Cardiac septum (tissue), 1 donor: ENCODE data around the gene ZC3H12C. TPM values are rescaled to one million over a fixed set of nuclear protein-coding genes. Genes with fewer than 3 reads are reported as not detected.

Source experiments
- DNase-seq: peaks from one replicate; pipeline ENCODE4 v3.0.0-alpha.2; 2020; ENCODE audit warnings: low spot score
- intact Hi-C: fragments of 100-400 bp; cut with DNase I; formaldehyde crosslinking; loops from one replicate; pipeline ENCODE4 v1.14.0; 2022
- total RNA-seq: library from RNA; stranded (reverse); fragmentation: NEBNext Ultra II Directional; extraction: Animal tissue kit (Norgen Biotek cat#: 25700); gene quantifications from one replicate; pipeline ENCODE4 v1.2.1, GENCODE V29; 2021
- donor health status: DM: no; HTN: no; CAD: no.

The ZC3H12C gene
- total RNA-seq, 1 donor from 2014 or later = 20.0 TPM

DNA sequence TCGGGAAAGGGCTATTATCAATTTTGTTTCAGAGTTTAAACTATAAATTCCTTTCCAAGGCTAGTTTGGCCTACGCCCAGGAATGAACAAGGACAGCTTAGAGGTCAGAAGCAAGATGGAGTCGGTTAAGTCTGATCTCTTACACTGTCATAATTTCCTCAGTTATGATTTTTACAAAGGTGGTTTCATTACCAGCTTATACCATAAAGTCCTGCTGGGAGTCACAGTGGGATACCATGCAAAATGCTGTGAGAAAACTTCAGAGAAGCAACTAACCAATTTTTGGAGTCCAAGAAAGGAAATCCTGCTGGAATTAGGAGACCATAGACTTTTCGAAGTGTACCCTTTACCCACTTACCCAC is 17.4 kb upstream of the ZC3H12C start:
- DNase-seq = no peak
- intact Hi-C loops = no loop called here

GRCh38 chr11:110076371-110076965 is 16.7 kb upstream of the ZC3H12C start:
- no peak for DNase-seq
- intact Hi-C loops = no loop called here

DNA sequence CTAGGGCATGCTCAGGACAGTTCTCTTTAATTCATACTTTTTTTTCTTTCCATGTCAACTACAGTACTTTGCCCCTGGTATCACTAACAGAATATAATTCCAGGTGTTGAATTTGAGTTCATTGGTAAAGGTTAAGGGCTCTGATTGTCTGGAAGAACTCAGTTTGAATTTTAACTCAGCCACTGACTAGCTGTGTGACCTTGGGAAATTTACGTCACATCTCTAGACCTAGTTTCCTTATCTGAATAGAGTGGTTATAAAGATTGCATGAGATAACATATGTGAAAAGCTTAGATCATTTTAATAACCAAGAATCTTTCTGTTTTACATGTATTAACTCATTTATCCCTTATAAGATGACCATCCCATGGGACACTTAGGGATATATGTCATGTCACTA is 15.8 kb upstream of the ZC3H12C start:
- intact Hi-C loops = no loop called here
- no peak for DNase-seq

- DNase-seq = no peak
- intact Hi-C loops = no loop called here
Observed at GRCh38 chr11:110077831-110078325, 15.3 kb upstream of the ZC3H12C start.

- intact Hi-C loops = no loop called here
- no peak for DNase-seq
Observed at GRCh38 chr11:110078923-110079544, 14.2 kb upstream of the ZC3H12C start.

GRCh38 chr11:110079726-110080125 is 13.5 kb upstream of the ZC3H12C start:
- no peak for DNase-seq
- intact Hi-C loops = no loop called here

DNA sequence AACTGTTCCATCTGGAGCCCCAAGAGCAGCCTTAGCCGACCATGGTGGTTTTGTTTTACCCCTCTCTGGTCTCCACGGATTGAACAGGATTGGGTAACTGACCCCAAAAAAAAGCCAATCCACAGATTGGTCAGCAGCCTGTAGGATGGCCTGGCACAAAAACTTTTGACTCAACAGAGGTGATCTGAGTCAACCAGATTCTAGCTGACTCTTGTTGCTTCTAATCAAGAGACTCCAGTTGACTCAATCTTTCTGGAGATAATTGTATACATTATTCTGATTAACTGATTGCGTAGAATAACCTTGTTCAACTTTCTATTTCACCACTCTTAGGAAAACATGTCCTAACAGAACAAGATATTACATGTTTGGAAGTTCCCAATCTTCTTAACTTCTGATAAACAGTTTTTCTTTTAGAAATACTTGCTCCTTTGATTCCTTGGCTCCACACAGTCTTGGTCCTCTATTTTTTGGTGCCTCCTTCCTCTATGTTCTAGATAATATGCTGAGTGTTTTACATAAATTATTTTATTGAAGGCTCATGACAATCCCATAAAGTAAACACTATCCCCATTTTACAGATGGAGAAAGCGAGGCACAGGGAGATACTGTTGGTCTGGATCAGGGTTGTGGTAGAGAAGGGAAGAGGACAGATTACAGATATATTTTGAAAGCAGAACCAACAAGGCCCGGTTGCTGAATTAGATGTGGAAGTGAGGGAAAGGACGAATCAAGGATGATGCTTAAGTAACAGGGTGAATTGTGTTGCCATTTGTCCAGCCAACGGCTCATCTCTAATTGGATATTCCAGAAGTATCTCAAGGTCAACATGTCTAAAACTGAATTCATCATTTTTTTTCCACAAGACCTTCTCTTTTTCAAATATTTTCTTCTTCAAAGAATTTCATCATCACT is 11.5 kb upstream of the ZC3H12C start:
- no peak for DNase-seq
- intact Hi-C loops = no loop called here

- no peak for DNase-seq
- intact Hi-C loops = no loop called here
Observed at GRCh38 chr11:110082899-110083298, 10.3 kb upstream of the ZC3H12C start.

DNA sequence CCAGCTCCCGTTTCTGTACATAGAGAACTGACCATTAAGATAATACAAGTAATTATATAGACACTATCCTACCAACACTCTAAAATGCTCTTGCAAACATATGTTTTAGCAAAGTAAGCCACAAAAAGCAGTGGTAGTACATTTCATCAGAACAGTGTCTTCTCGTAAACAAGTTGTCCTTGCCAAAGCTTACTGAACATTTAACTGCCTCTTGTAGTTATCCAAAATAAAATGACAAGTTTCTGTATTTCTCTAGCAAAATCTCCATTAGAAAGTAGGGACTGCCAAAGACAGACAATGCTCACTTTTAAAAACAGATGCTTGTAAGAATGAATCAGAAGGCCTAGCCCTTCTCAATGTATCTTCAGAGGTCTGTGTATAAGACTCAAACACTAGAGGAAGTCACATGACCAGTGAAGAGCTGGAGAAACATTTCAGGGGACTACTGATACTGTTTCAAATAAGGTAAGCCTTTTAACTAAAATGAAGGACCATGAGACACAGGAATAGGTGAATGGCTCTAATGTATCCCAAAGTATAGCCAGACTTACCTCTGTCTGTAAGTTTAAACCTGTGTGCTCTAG is 7.8 kb upstream of the ZC3H12C start:
- no peak for DNase-seq
- intact Hi-C loops = no loop called here

GRCh38 chr11:110086892-110087309 is 6.3 kb upstream of the ZC3H12C start:
- no peak for DNase-seq
- intact Hi-C loops = no loop called here

GRCh38 chr11:110087812-110088534 is 5.2 kb upstream of the ZC3H12C start:
- DNase-seq = no peak
- intact Hi-C loops = no loop called here

- intact Hi-C loops = no loop called here
- no peak for DNase-seq
Observed at GRCh38 chr11:110088535-110089344, 4.5 kb upstream of the ZC3H12C start.

DNA sequence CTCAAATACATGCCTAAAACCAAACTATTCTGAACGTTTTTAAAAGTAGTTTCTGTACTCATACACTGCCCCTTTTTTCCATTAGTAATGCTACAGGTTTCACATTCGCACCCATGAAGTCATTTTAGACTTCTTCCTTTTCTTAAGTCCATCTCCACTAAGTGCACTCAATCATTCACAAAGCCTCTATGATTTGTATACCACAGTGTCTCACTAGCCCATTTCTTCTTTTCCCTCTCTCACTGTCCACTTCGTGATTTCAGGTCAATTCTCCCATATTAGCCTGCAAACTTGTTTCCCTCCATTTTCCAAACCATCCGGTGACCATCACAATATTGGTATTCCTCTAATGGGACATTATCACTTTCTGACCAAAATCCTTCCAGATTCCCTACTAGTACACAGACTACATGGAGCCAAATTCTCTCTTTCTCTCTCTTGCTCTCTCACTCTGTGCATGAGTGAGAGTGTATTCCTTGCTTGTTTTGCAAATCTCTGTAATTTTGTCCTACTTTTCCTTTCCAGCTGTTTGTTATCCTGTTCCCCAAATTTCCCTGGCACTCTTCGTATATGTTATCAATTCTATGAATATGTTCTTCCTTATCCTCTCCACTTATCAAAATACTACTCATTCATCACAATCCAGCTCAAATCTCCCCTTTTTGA is 3.4 kb upstream of the ZC3H12C start:
- DNase-seq = no peak
- intact Hi-C loops = loop anchor here (5.0 to 10.0 kb wide), 2 partner anchors 142 to 335 kb away; partner anchors contain the start of gene FDX1

DNA sequence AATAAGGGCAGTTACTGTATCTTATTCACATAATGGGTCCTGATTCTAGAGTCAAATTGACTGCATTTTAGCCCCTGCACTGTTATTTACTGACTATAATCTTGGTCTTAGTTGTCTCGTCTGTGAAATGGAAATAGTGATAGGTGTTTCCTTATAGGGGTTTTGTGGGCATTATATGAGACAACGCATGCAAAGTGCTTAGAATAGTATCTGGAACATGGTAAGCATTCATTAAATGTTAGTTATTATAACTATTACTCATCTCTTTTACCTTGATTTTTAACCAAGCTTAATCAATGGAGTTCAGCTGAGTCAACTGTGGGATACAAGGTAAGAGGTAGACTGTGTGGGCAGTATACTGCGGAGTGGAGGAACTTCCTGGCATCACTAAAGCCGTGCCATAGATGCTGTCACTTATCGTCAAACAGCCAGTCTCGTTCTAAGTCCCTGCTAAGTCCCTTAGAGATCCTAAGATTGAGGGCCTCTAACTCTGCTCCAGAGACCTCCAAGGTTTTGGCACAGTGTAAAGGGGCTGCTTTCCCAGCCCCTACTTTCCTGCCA is 2.6 kb upstream of the ZC3H12C start:
- intact Hi-C loops = loop anchor here (5.0 to 10.0 kb wide), 2 partner anchors 143 to 334 kb away; partner anchors contain the start of gene FDX1
- DNase-seq = no peak

DNA sequence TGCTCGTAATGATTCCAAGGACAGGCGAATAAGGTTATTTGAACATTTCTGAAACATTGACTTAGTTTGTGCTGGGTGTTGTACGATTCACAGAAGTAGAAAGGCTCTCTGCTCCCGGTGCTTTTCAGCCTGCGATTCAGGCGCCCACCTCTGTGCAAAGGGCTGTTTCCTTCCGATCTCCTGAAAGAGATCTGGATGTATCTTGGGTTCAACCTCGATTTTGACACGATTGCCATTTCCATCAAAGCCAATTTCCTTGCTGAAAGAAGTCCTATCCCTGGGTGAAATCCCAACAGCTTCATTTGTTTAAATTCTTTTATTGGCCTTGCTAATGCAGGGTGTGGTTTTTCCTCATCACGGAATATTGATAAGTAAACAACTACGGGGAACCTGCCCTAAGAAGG is 1.1 kb upstream of the ZC3H12C start:
- intact Hi-C loops = loop anchor here (5.0 to 10.0 kb wide), 2 partner anchors 145 to 333 kb away; partner anchors contain the start of gene FDX1
- no peak for DNase-seq

DNA sequence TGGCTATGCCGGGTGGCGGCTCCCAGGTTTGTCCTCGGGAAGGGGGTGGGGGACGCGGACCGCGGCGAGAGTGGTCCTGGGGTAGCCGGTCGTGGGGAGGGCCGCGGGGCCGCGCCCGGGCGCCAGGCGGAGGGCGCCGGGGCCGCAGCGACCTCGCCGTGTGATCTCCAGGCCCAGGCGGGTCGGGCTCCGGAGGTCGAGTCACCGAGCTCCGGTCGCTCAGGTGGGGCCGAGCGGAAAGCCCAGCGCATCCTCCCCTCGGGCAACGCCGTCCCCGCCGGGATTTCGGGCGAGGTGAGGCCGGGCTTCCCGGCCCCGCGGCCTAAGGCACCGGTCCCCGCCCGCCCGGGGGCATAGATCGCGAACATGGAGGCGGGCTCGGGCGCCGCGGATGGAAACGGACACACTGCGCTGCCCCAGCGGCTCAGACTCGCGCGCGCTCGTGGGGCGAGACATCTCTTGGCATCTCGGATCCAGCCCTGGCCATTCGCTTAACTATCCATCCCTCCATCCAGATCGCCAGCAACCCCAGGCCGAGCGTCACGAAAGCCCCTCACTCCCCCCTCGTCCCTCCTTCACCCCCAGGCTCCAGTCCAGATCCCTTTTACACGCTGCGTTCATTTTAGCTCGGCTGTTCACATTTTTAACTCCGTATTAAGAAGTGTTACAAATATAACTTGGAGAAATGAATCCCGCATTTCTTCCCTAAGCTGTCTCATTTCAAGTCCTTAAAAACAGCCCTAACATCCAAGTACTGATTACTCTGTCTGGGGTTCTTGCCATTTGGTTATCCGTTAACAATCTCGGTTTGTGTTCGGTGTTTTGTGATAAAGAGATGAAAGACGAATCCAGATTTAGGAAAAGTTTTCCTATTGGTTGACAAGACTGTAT is 460 bp downstream of the ZC3H12C start:
- intact Hi-C loops = loop anchor here (5.0 to 10.0 kb wide), 2 partner anchors 146 to 331 kb away; partner anchors contain the start of gene FDX1
- DNase-seq = peak; percentile 80
